Measurements from ENCODE around the gene PDZD2. TPM values are rescaled to one million over a fixed set of nuclear protein-coding genes. Genes with fewer than 3 reads are reported as not detected.

PDZD2 gene
- total RNA-seq, 4 donors from 2014 or later = 10.2 to 15.0 (median 12.2) TPM

GRCh38 chr5:31776976-31777651 is 138.2 kb downstream of the PDZD2 start:
- DNase-seq (ENCODE audit: extremely low spot score) = no peak
- peaks cover 11 to 13% (median 12%) of the 10 kb centered on the region in 4 donors for H3K4me1 ChIP-seq
- no peaks in the 10 kb centered on the region for H3K36me3 ChIP-seq
- no CpG with 5 or more reads among the region's 41 CpGs for WGBS
- no peaks in the 10 kb centered on the region for H3K9me3 ChIP-seq
- TF ChIP-seq EP300 (IDR thresholded peaks at IDR 0.05) = no peak
- TF ChIP-seq POLR2AphosphoS5 (IDR thresholded peaks at IDR 0.05) = no peak
- TF ChIP-seq POLR2A (IDR thresholded peaks at IDR 0.05; ENCODE audit: low read depth) = no peak
- TF ChIP-seq, protein P1, sequence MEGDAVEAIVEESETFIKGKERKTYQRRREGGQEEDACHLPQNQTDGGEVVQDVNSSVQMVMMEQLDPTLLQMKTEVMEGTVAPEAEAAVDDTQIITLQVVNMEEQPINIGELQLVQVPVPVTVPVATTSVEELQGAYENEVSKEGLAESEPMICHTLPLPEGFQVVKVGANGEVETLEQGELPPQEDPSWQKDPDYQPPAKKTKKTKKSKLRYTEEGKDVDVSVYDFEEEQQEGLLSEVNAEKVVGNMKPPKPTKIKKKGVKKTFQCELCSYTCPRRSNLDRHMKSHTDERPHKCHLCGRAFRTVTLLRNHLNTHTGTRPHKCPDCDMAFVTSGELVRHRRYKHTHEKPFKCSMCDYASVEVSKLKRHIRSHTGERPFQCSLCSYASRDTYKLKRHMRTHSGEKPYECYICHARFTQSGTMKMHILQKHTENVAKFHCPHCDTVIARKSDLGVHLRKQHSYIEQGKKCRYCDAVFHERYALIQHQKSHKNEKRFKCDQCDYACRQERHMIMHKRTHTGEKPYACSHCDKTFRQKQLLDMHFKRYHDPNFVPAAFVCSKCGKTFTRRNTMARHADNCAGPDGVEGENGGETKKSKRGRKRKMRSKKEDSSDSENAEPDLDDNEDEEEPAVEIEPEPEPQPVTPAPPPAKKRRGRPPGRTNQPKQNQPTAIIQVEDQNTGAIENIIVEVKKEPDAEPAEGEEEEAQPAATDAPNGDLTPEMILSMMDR (IDR thresholded peaks at IDR 0.05) = no peak
- intact Hi-C loops (cut with DNase I) = no loop called here
- no peaks in the 10 kb centered on the region for H3K27me3 ChIP-seq
- H3K4me3 ChIP-seq = no peak overlapping the region
- no peak overlapping the region for H3K27ac ChIP-seq (replicated peaks in 1 of 4)

GRCh38 chr5:31781772-31782171 is 142.8 kb downstream of the PDZD2 start:
- H3K4me1 ChIP-seq = peaks cover 0 to 11% (median 0%) of the 10 kb centered on the region in 4 donors
- no peak overlapping the region for H3K27ac ChIP-seq (replicated peaks in 1 of 4)
- H3K36me3 ChIP-seq = no peaks in the 10 kb centered on the region
- no peak for TF ChIP-seq EP300 (IDR thresholded peaks at IDR 0.05)
- TF ChIP-seq, protein P1 (IDR thresholded peaks at IDR 0.05) = no peak
- no peak for TF ChIP-seq POLR2A (IDR thresholded peaks at IDR 0.05; ENCODE audit: low read depth)
- TF ChIP-seq POLR2AphosphoS5 (IDR thresholded peaks at IDR 0.05) = no peak
- no peak for DNase-seq (ENCODE audit: extremely low spot score)
- H3K4me3 ChIP-seq = no peak overlapping the region
- no peaks in the 10 kb centered on the region for H3K27me3 ChIP-seq
- intact Hi-C loops (cut with DNase I) = no loop called here
- 78% methylated on average over 5 of the region's 5 CpGs for WGBS
- no peaks in the 10 kb centered on the region for H3K9me3 ChIP-seq

- Histone ChIP-seq H3K27me3 (no peaks in the 10 kb centered on the region), H3K9me3 (no peaks in the 10 kb centered on the region), H3K36me3 (no peaks in the 10 kb centered on the region), H3K4me1 (peaks cover 0 to 11% (median 0%) of the 10 kb centered on the region in 4 donors), H3K27ac (replicated peaks in 1 of 4) (no peak overlapping the region), H3K4me3 (no peak overlapping the region)
- 87% methylated on average over 10 of the region's 10 CpGs for WGBS
- DNase-seq (ENCODE audit: extremely low spot score) = no peak
- TF ChIP-seq POLR2A (IDR thresholded peaks at IDR 0.05; ENCODE audit: low read depth) = no peak
- TF ChIP-seq, protein P1 (IDR thresholded peaks at IDR 0.05) = no peak
- TF ChIP-seq EP300 (IDR thresholded peaks at IDR 0.05) = no peak
- TF ChIP-seq POLR2AphosphoS5 (IDR thresholded peaks at IDR 0.05) = no peak
- intact Hi-C loops (cut with DNase I) = no loop called here
Measured at GRCh38 chr5:31783086-31783645, 144.2 kb downstream of the PDZD2 start.

- intact Hi-C loops (cut with DNase I) = no loop called here
- H3K27ac ChIP-seq (replicated peaks in 1 of 4) = no peak overlapping the region
- H3K4me3 ChIP-seq = no peak overlapping the region
- TF ChIP-seq POLR2A (IDR thresholded peaks at IDR 0.05; ENCODE audit: low read depth) (no peak), EP300 (IDR thresholded peaks at IDR 0.05) (no peak), POLR2AphosphoS5 (IDR thresholded peaks at IDR 0.05) (no peak)
- TF ChIP-seq, protein P1 (IDR thresholded peaks at IDR 0.05) = no peak
- H3K4me1 ChIP-seq = peaks cover 0 to 11% (median 0%) of the 10 kb centered on the region in 4 donors
- H3K27me3 ChIP-seq = no peaks in the 10 kb centered on the region
- WGBS = 86% methylated on average over 8 of the region's 8 CpGs
- peaks cover 0 to under 1% (median 0%) of the 10 kb centered on the region in 4 donors for H3K36me3 ChIP-seq
- DNase-seq (ENCODE audit: extremely low spot score) = no peak
- peaks cover 0 to 2% (median under 1%) of the 10 kb centered on the region in 4 donors for H3K9me3 ChIP-seq
Measured at GRCh38 chr5:31783731-31784130, 144.8 kb downstream of the PDZD2 start.

Data from esophagus muscularis mucosa (tissue), 4 donors.